GM21619 (cell line): Measurements from ENCODE around the gene PARN.
"Not testable (repeated sequence)": the region's sequence is repeated elsewhere in the genome, so short reads cannot be mapped to it uniquely, and the experiment has no call there.

ENCODE experiments used
- ATAC-seq: cut with Tn5 transposase; IDR thresholded peaks from one replicate; pipeline ENCODE4 v1.9.1; 2021; ENCODE audit not compliant: unreplicated experiment

The PARN gene

GRCh38 chr16:14629919-14630619 lies at the start of gene PARN:
PARN (minus strand) TSS chr16:14630260; CDS start chr16:14630125, 135 bp downstream.
- peak; percentile 45 for ATAC-seq

GRCh38 chr16:14678748-14679497 lies 48.9 kb upstream of the PARN start:
- no peak for ATAC-seq

- no peak for ATAC-seq
Measured at GRCh38 chr16:14677627-14678026, 47.6 kb upstream of the PARN start.

- ATAC-seq, result no peak
Measured at GRCh38 chr16:14676633-14677032, 46.6 kb upstream of the PARN start.

- peak; percentile 78 for ATAC-seq
Measured at GRCh38 chr16:14672403-14672971, 42.4 kb upstream of the PARN start.

GRCh38 chr16:14669776-14670175 lies 39.7 kb upstream of the PARN start:
- ATAC-seq, result no peak

- ATAC-seq, result no peak
Measured at GRCh38 chr16:14668556-14669223, 38.6 kb upstream of the PARN start.

GRCh38 chr16:14667347-14668266 lies 37.5 kb upstream of the PARN start:
- no peak for ATAC-seq

- peak; percentile 86 for ATAC-seq
Measured at GRCh38 chr16:14658063-14658462, 28.0 kb upstream of the PARN start.

- no peak for ATAC-seq
Measured at GRCh38 chr16:14652726-14653125, 22.7 kb upstream of the PARN start.

GRCh38 chr16:14650629-14651028 lies 20.6 kb upstream of the PARN start:
- no peak for ATAC-seq

- ATAC-seq, result no peak
Measured at GRCh38 chr16:14649816-14650215, 19.8 kb upstream of the PARN start.

- ATAC-seq, result no peak
Measured at GRCh38 chr16:14641926-14642325, 11.9 kb upstream of the PARN start.

- ATAC-seq, result no peak
Measured at GRCh38 chr16:14641206-14641605, 11.1 kb upstream of the PARN start.

GRCh38 chr16:14640538-14640937 lies 10.5 kb upstream of the PARN start:
- ATAC-seq, result no peak

- ATAC-seq, result not testable (repeated sequence)
Measured at GRCh38 chr16:14636951-14637240, 6.8 kb upstream of the PARN start.

GRCh38 chr16:14636179-14636950 lies 6.3 kb upstream of the PARN start:
- ATAC-seq, result not testable (repeated sequence)

GRCh38 chr16:14635395-14636165 lies 5.5 kb upstream of the PARN start:
- no peak for ATAC-seq

GRCh38 chr16:14634389-14634725 lies 4.3 kb upstream of the PARN start:
- no peak for ATAC-seq
